A549 (cell line): Measurements from ENCODE around the gene TRIM72. TPM values are rescaled to one million over a fixed set of nuclear protein-coding genes. Genes with fewer than 3 reads are reported as not detected.

Experiments used
- ATAC-seq, 2 experiments: fragments of 200-7000 bp in 1 of 2; fragments of >200 bp in 1 of 2; cut with Nextera tagmentation in 1 of 2; cut with Tn5 transposase in 1 of 2; 3 replicates each; pipeline versions ENCODE4 v1.8.0 to v1.9.1; 2018 to 2020; ENCODE audit warnings: mild to moderate bottlenecking in 1 of 2, moderate library complexity in 1 of 2
- CTCF ChIA-PET: fragments of 300-600 bp; sonication (Branson Sonifier 250); formaldehyde crosslinking; extraction: SDS; loops from one replicate; lab custom pipeline; 2021; ENCODE audit warnings: antibody characterized with exemption, inconsistent platforms; lab: Yijun Ruan, JAX
- POLR2A ChIA-PET: fragments of 350-600 bp; formaldehyde crosslinking; extraction: SDS; loops from one replicate; lab custom pipeline; 2021; ENCODE audit warnings: antibody characterized with exemption, inconsistent platforms; lab: Yijun Ruan, JAX
- DNase-seq, 2 experiments: peaks; one replicate each; pipeline versions ENCODE4 v3.0.0 to v3.0.0-alpha.2; 2011 to 2016; ENCODE audit warnings: low read depth in 1 of 2, low spot score in 1 of 2
- FAIRE-seq: peaks from 2 replicates; lab custom pipeline; 2011; peaks lifted over from hg19 to GRCh38; lab: Jason Lieb, UNC
- H3K27ac ChIP-seq, 2 experiments: fragments of >200 bp; sonication (Bioruptor Twin); formaldehyde crosslinking; 3 replicates each; pipeline ENCODE4 v1.5.1; 2016 to 2017
- H3K4me1 ChIP-seq: fragments of >200 bp; sonication (Bioruptor Twin); formaldehyde crosslinking; 3 replicates; pipeline ENCODE4 v1.6.1; 2016
- H3K4me2 ChIP-seq: fragments of >200 bp; sonication (Bioruptor Twin); formaldehyde crosslinking; 3 replicates; pipeline ENCODE4 v1.6.1; 2016
- H3K4me3 ChIP-seq: fragments of >200 bp; sonication (Bioruptor Twin); formaldehyde crosslinking; 3 replicates; pipeline ENCODE4 v1.5.1; 2016
- H3K9me3 ChIP-seq: fragments of >200 bp; sonication (Bioruptor Twin); formaldehyde crosslinking; 3 replicates; pipeline ENCODE4 v1.6.1; 2016
- CBX8 ChIP-seq: fragments of 200-600 bp; sonication (generic); IDR thresholded peaks from 2 replicates; pipeline ENCODE4 v1.6.1; 2016
- CHD4 ChIP-seq: fragments of 200-600 bp; sonication (generic); IDR thresholded peaks from 2 replicates; pipeline ENCODE4 v1.6.1; 2016; ENCODE audit warnings: antibody characterized with exemption, mild to moderate bottlenecking, borderline replicate concordance
- ELK1 ChIP-seq: fragments of 150-350 bp; IDR thresholded peaks from 2 replicates; pipeline ENCODE4 v1.6.1; 2014; ENCODE audit warnings: low read depth, mild to moderate bottlenecking, low read length
- EP300 ChIP-seq, 2 experiments: fragments of >200 bp; sonication (Bioruptor Twin); formaldehyde crosslinking; IDR thresholded peaks; 2 replicates in 1 of 2; 3 replicates in 1 of 2; pipeline ENCODE4 v1.6.1; 2016 to 2017
- FOSL2 ChIP-seq, 2 experiments: fragments of 450-650 bp in 1 of 2; fragments of >200 bp in 1 of 2; sonication (Bioruptor Twin) in 1 of 2; formaldehyde crosslinking; IDR thresholded peaks; 2 replicates each; pipeline versions ENCODE4 v1.5.0 to v1.6.1; 2016 to 2020; ENCODE audit warnings: mild to moderate bottlenecking in 1 of 2, moderate library complexity in 1 of 2
- HDAC2 ChIP-seq: fragments of 200-600 bp; sonication (generic); IDR thresholded peaks from 2 replicates; pipeline ENCODE4 v1.6.1; 2016
- HES2 ChIP-seq: fragments of >200 bp; sonication (Bioruptor Twin); formaldehyde crosslinking; IDR thresholded peaks from 2 replicates; pipeline ENCODE4 v1.6.1; 2016
- HOXB13 ChIP-seq: fragments of 250-450 bp; sonication (Bioruptor Pico); IDR thresholded peaks from 2 replicates; pipeline ENCODE4 v1.5.0; 2020; ENCODE audit warnings: low read depth, mild to moderate bottlenecking, moderate library complexity
- JUN ChIP-seq, 2 experiments: fragments of >200 bp; sonication (Bioruptor Twin); formaldehyde crosslinking; IDR thresholded peaks; 2 replicates in 1 of 2; 3 replicates in 1 of 2; pipeline ENCODE4 v1.6.1; 2016 to 2017
- JUNB ChIP-seq: fragments of >200 bp; sonication (Bioruptor Twin); formaldehyde crosslinking; IDR thresholded peaks from 2 replicates; pipeline ENCODE4 v1.6.1; 2016
- KDM1A ChIP-seq: fragments of 200-600 bp; sonication (generic); IDR thresholded peaks from 2 replicates; pipeline ENCODE4 v1.6.1; 2016; ENCODE audit warnings: low read depth, mild to moderate bottlenecking
- KDM5A ChIP-seq: fragments of 200-600 bp; sonication (generic); IDR thresholded peaks from 2 replicates; pipeline ENCODE4 v1.6.1; 2016; ENCODE audit warnings: antibody characterized with exemption, mild to moderate bottlenecking
- PHF8 ChIP-seq: fragments of 200-600 bp; sonication (generic); IDR thresholded peaks from 2 replicates; pipeline ENCODE4 v1.6.1; 2016; ENCODE audit warnings: low read depth, mild to moderate bottlenecking, antibody characterized with exemption, moderate library complexity, borderline replicate concordance
- POLR2A ChIP-seq: IDR thresholded peaks from 2 replicates; pipeline ENCODE4 v1.6.1; 2012; ENCODE audit warnings: mild to moderate bottlenecking, low read length
- RAD21 ChIP-seq, 2 experiments: fragments of >200 bp in 1 of 2; sonication (Bioruptor Twin) in 1 of 2; formaldehyde crosslinking in 1 of 2; IDR thresholded peaks in 1 of 2; conservative IDR thresholded peaks in 1 of 2; 2 replicates in 1 of 2; 3 replicates in 1 of 2; pipeline ENCODE4 v1.6.1; 2012 to 2018; ENCODE audit warnings: inconsistent platforms in 1 of 2
- SMC3 ChIP-seq: fragments of >200 bp; sonication (Bioruptor Twin); formaldehyde crosslinking; IDR thresholded peaks from 3 replicates; pipeline ENCODE4 v1.6.1; 2018; ENCODE audit warnings: inconsistent platforms
- TFCP2L1 ChIP-seq: fragments of 250-450 bp; sonication (Bioruptor Pico); IDR thresholded peaks from 2 replicates; pipeline ENCODE4 v1.5.0; 2021; ENCODE audit warnings: mild to moderate bottlenecking
- TP53 ChIP-seq: fragments of 250-450 bp; sonication (Bioruptor Pico); IDR thresholded peaks from 2 replicates; pipeline ENCODE4 v1.5.0; 2021; ENCODE audit warnings: mild to moderate bottlenecking, moderate library complexity
- ZNF302 ChIP-seq: fragments of 250-450 bp; sonication (Bioruptor Pico); IDR thresholded peaks from 2 replicates; pipeline ENCODE4 v1.9.0; 2021; ENCODE audit warnings: inconsistent platforms, mild to moderate bottlenecking, moderate library complexity
- WGBS: methylation state at CpG from one replicate; pipeline ENCODE4 v1.1.6; 2017; ENCODE audit errors: missing lambda C conversion rate; 5-methylcytosine and 5-hydroxymethylcytosine counted together
- polyA plus RNA-seq, 4 experiments: library from polyadenylated mRNA; depleted of rRNA in 3 of 4; stranded (reverse); fragments of >200 nt; fragmentation: RNase III in 1 of 4; extraction: RNeasy Plus Mini Kit Qiagen cat#74134 plus additional on column Dnase treatment in 1 of 4; gene quantifications; 2 replicates in 3 of 4; 3 replicates in 1 of 4; pipeline ENCODE4 v1.2.3, GENCODE V29; 2011 to 2017
- TF ChIP-seq, protein P1 (sequence below): IDR thresholded peaks from 2 replicates; pipeline ENCODE4 v1.6.1; 2012
- TF ChIP-seq, protein P2 (sequence below): IDR thresholded peaks from 2 replicates; pipeline ENCODE4 v1.6.1; 2012
- TF ChIP-seq, protein P3 (sequence below): fragments of 200-600 bp; sonication (generic); IDR thresholded peaks from 2 replicates; pipeline ENCODE4 v1.6.1; 2016; ENCODE audit warnings: antibody characterized with exemption, mild to moderate bottlenecking, moderate library complexity

Gene TRIM72
- polyA plus RNA-seq, 2 of the 4 experiments (the other 2 are of a cell fraction): 0.04 TPM; not detected in 1

GRCh38 chr16:31202414-31203375 is 11.2 kb upstream of the TRIM72 start, which contains the start of gene PYCARD:
TSS of gene PYCARD (minus strand) at chr16:31202760. CDS start at chr16:31202690, 70 bp downstream.
- DNase-seq: peak in 1 of 2 experiments; percentile 35
- Histone ChIP-seq H3K4me1 (peaks cover 32% of the 10 kb centered on the region), H3K4me2 (peak within 1 kb of the TSS; percentile 79)
- no peak for TF ChIP-seq CHD4
- TF ChIP-seq KDM5A: no peak
- TF ChIP-seq JUNB: no peak
- TF ChIP-seq, protein P1, sequence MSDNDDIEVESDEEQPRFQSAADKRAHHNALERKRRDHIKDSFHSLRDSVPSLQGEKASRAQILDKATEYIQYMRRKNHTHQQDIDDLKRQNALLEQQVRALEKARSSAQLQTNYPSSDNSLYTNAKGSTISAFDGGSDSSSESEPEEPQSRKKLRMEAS: peak; percentile 36
- no peak for TF ChIP-seq TFCP2L1
- TF ChIP-seq TP53 (CRISPR knock-in tag): no peak
- TF ChIP-seq POLR2A: peak; percentile 51
- no peak for TF ChIP-seq PHF8
- TF ChIP-seq RAD21 (conservative IDR thresholded peaks at IDR 0.05 in 1 of 2, IDR thresholded peaks at IDR 0.05 in 1 of 2): no peak
- TF ChIP-seq ZNF302 (CRISPR knock-in tag): no peak
- no peak for TF ChIP-seq HOXB13 (CRISPR knock-in tag)
- TF ChIP-seq EP300 (IDR thresholded peaks at IDR 0.05): no peak
- TF ChIP-seq, protein P2, sequence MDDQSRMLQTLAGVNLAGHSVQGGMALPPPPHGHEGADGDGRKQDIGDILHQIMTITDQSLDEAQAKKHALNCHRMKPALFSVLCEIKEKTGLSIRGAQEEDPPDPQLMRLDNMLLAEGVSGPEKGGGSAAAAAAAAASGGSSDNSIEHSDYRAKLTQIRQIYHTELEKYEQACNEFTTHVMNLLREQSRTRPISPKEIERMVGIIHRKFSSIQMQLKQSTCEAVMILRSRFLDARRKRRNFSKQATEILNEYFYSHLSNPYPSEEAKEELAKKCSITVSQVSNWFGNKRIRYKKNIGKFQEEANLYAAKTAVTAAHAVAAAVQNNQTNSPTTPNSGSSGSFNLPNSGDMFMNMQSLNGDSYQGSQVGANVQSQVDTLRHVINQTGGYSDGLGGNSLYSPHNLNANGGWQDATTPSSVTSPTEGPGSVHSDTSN: no peak
- TF ChIP-seq FOSL2 (IDR thresholded peaks at IDR 0.05): no peak
- no peak for TF ChIP-seq FOSL2 (CRISPR knock-in tag; IDR thresholded peaks at IDR 0.05)
- no peak for TF ChIP-seq SMC3
- TF ChIP-seq, all 56 proteins: peak for 2
- POLR2A ChIA-PET: interaction anchor here (0.7 to 2.8 kb wide), 5 partner anchors 9 to 241 kb away, joined by 3 to 20 read pairs (median 5); partner anchors contain the start of gene FUS
- peak; percentile 28 to 49 for ATAC-seq
- H3K9me3 ChIP-seq: no peaks in the 10 kb centered on the region
- CTCF ChIA-PET: interaction anchor here (0.5 to 2.0 kb wide), 11 partner anchors 13 to 666 kb away, joined by 3 to 8 read pairs (median 6); partner anchors contain the start of genes HSD3B7 and ZNF843
- no peak for FAIRE-seq
- peak within 1 kb of the TSS; percentile 69 to 81 for H3K27ac ChIP-seq
- WGBS: 32% methylated on average over 56 of the region's 69 CpGs
- peak within 1 kb of the TSS; percentile 55 for H3K4me3 ChIP-seq

GRCh38 chr16:31204871-31205666 is 8.8 kb upstream of the TRIM72 start:
- no peaks in the 10 kb centered on the region for H3K9me3 ChIP-seq
- no peak overlapping the region for H3K27ac ChIP-seq
- no peak overlapping the region for H3K4me3 ChIP-seq
- POLR2A ChIA-PET: no interaction called here
- FAIRE-seq (no peak), ATAC-seq (no peak)
- no peak overlapping the region for H3K4me2 ChIP-seq
- peaks cover 31% of the 10 kb centered on the region for H3K4me1 ChIP-seq
- CTCF ChIA-PET: interaction anchor here (0.9 to 1.0 kb wide), 2 partner anchors 11 to 237 kb away, joined by 3 to 4 read pairs; partner anchors contain the start of gene ZNF843
- TF ChIP-seq ELK1 (no peak), HES2 (no peak), TFCP2L1 (no peak), JUNB (no peak), PHF8 (no peak), KDM1A (no peak), CBX8 (no peak), HDAC2 (no peak), JUN (IDR thresholded peaks at IDR 0.05) (no peak), KDM5A (no peak), ZNF302 (CRISPR knock-in tag) (no peak)
- TF ChIP-seq, protein P3, sequence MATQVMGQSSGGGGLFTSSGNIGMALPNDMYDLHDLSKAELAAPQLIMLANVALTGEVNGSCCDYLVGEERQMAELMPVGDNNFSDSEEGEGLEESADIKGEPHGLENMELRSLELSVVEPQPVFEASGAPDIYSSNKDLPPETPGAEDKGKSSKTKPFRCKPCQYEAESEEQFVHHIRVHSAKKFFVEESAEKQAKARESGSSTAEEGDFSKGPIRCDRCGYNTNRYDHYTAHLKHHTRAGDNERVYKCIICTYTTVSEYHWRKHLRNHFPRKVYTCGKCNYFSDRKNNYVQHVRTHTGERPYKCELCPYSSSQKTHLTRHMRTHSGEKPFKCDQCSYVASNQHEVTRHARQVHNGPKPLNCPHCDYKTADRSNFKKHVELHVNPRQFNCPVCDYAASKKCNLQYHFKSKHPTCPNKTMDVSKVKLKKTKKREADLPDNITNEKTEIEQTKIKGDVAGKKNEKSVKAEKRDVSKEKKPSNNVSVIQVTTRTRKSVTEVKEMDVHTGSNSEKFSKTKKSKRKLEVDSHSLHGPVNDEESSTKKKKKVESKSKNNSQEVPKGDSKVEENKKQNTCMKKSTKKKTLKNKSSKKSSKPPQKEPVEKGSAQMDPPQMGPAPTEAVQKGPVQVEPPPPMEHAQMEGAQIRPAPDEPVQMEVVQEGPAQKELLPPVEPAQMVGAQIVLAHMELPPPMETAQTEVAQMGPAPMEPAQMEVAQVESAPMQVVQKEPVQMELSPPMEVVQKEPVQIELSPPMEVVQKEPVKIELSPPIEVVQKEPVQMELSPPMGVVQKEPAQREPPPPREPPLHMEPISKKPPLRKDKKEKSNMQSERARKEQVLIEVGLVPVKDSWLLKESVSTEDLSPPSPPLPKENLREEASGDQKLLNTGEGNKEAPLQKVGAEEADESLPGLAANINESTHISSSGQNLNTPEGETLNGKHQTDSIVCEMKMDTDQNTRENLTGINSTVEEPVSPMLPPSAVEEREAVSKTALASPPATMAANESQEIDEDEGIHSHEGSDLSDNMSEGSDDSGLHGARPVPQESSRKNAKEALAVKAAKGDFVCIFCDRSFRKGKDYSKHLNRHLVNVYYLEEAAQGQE: no peak
- TF ChIP-seq, all 56 proteins: peak for 0
- DNase-seq: no peak
- 85% methylated on average over 9 of the region's 9 CpGs for WGBS
